Measurements from ENCODE around the gene TEC. TPM values are rescaled to one million over a fixed set of nuclear protein-coding genes. Genes with fewer than 3 reads are reported as not detected.
"Not testable (repeated sequence)": the region's sequence is repeated elsewhere in the genome, so short reads cannot be mapped to it uniquely, and the experiment has no call there.

The TEC gene
- total RNA-seq = 0.53 and 2.8 TPM in 2 replicates

DNA sequence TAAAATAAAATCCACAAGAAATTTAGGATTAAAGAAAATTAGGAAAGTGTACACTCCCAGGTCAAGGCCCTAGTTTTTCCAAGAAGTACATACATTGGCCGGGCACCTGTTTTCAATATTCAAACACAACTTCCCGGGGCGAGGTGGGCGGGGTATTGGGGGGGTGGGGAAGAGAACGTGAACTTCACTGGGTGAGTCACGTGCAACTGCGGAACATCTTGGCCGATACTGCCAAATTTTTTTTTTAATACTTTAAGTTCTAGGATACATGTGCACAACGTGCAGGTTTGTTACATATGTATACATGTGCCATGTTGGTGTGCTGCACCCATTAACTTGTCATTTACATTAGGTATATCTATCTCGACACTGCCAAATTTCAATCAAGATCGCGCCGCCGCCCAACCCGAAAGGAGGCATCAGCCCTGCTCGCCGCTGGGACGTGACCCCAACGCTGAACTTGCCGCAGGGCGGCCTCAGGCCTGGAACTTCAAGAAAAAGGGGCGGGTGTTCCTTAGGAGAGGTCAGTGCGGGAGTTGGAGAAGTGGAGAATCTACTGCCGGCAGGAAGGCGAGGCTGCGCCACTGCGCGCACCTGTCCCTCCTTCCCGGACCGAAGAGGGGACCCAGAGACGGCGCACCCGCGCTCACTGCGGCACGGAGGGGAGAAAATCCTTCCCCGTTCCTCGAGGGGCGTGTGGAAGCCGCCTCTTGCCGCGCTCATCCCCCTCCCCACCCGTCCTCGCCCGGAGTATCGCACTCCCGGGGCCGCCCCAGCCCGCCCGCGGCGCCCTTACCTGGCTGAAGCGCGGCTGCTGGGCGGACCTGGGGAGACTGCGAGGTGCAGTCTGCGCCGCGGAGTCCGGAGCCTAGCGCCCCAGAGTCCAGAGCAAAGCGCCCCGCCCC lies at the start of gene TEC:
TEC (minus strand) TSS at position 883 of the 905 bp plus-strand sequence. CDS start 41,224 bp downstream, outside the sequence.
- FAIRE-seq (no peak), DNase-seq (ENCODE audit: low read depth) (peak; percentile 15)
- Histone ChIP-seq H3K27me3 (ENCODE audit: control insufficient read depth, insufficient read depth, low read length) (no peaks in the 10 kb centered on the region), H3K4me3 (ENCODE audit: low read depth, low read length) (peak within 1 kb of the TSS; percentile 76), H3K36me3 (ENCODE audit: control insufficient read depth, insufficient read depth, low read length) (no peaks in the 10 kb centered on the region)
- TF ChIP-seq, protein P1, sequence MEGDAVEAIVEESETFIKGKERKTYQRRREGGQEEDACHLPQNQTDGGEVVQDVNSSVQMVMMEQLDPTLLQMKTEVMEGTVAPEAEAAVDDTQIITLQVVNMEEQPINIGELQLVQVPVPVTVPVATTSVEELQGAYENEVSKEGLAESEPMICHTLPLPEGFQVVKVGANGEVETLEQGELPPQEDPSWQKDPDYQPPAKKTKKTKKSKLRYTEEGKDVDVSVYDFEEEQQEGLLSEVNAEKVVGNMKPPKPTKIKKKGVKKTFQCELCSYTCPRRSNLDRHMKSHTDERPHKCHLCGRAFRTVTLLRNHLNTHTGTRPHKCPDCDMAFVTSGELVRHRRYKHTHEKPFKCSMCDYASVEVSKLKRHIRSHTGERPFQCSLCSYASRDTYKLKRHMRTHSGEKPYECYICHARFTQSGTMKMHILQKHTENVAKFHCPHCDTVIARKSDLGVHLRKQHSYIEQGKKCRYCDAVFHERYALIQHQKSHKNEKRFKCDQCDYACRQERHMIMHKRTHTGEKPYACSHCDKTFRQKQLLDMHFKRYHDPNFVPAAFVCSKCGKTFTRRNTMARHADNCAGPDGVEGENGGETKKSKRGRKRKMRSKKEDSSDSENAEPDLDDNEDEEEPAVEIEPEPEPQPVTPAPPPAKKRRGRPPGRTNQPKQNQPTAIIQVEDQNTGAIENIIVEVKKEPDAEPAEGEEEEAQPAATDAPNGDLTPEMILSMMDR (IDR thresholded peaks at IDR 0.05; ENCODE audit: insufficient read depth, low read length, severe bottlenecking) = no peak

DNA sequence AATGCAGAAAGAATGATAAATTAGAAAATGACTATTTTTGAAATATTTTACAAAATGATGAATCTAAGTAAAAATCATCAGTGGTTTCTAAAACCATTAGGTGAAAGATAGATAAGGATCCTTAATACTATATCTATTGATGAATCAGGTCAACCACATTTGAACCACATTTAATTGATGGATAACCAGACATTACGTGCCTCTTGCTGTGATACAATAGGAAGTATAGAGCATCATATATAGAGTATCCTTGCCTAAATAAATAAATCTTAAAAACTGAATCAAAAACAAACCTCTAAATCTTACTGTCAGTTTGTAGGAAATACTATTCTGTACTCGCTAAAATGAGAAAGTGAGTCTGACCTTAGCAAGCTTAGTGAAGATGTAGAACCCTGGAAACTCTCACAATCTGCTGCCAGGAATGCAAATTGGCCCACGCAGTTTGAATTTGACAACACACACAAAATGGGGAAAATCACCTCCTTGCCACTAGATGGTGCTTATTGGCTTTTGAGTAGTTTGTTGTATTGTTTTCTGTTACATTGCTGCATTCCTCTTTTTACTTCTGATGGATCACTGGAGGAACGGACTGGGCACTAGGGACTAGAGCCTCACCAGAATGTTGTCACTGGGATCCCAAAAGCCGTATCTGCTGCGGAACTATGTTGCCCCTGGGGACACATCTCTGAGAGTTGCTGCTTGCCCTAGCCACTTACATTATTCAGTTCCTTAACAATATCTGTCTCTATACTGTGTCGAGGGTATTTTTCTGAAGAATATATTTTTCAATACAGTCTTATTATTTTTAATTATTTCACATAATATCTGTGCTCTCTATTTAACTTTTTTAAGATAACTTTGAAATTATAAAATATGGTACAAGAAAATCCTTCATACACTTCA lies 46.3 kb upstream of the TEC start:
- FAIRE-seq = no peak

DNA sequence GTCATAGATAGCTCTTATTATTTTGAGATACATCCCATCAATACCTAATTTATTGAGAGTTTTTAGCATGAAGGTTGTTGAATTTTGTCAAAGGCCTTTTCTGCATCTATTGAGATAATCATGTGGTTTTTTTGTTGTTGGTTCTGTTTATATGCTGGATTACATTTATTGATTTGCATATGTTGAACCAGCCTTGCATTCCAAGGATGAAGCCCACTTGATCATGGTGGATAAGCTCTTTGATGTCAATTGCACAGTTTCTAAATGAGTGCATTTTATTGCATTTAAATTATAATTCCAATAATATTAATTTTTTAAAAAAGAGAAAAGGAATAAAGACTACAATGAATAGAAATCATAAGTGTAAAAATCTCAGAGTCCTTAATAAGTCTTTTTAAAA lies 45.1 kb upstream of the TEC start:
- H3K4me3 ChIP-seq (ENCODE audit: low read depth, low read length); FAIRE-seq; DNase-seq (ENCODE audit: low read depth); H3K27me3 ChIP-seq (ENCODE audit: control insufficient read depth, insufficient read depth, low read length); H3K36me3 ChIP-seq (ENCODE audit: control insufficient read depth, insufficient read depth, low read length): not testable (repeated sequence)

More for the DNA sequence above, 46.3 kb upstream of the TEC start:
- no peaks in the 10 kb centered on the region for H3K36me3 ChIP-seq (ENCODE audit: control insufficient read depth, insufficient read depth, low read length)
- TF ChIP-seq, protein P1 (IDR thresholded peaks at IDR 0.05; ENCODE audit: insufficient read depth, low read length, severe bottlenecking) = peak; percentile 68
- H3K27me3 ChIP-seq (ENCODE audit: control insufficient read depth, insufficient read depth, low read length) = no peaks in the 10 kb centered on the region
- no peak overlapping the region for H3K4me3 ChIP-seq (ENCODE audit: low read depth, low read length)
- peak; percentile 68 for DNase-seq (ENCODE audit: low read depth)

DNA sequence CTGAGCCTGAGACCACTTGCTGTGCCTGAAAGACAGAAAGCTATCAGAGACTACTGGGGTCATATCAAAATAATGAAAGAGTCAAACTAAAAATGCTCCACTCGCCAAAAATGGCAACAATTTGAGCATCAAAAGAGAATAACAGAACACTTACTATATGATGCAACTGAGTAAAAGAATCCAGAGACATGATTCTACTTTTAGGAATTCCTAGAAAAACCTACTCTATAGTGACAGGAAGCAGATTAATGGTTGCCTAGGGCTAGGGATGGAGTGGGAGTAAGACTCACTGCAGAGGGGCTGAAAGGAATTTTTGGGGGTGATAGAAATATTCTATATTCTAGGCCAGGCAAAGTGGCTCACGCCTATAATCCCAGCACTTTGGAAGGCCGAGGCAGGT lies 42.3 kb upstream of the TEC start:
- TF ChIP-seq, protein P1 (IDR thresholded peaks at IDR 0.05; ENCODE audit: insufficient read depth, low read length, severe bottlenecking) = no peak
- no peak for FAIRE-seq
- Histone ChIP-seq H3K27me3 (ENCODE audit: control insufficient read depth, insufficient read depth, low read length) (no peaks in the 10 kb centered on the region), H3K36me3 (ENCODE audit: control insufficient read depth, insufficient read depth, low read length) (no peaks in the 10 kb centered on the region), H3K4me3 (ENCODE audit: low read depth, low read length) (no peak overlapping the region)
- DNase-seq (ENCODE audit: low read depth) = no peak

DNA sequence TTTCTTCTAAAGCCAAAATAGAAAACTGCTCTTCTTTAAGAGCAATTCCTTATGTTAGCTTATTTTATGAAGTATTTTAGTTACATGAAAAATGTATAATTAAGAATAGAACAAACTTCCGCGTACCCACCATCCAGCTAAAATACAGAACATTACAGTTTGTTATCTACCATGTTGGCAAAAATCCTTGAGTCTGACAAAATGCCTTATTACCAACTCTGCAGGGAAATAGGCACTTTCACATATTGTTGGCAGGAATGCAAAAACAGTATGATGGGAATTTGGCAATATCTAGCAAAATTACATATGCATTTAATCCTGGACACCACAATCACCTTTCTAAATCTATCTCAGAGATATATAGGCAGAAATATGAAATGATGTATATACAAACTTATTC lies 39.3 kb upstream of the TEC start:
- H3K27me3 ChIP-seq (ENCODE audit: control insufficient read depth, insufficient read depth, low read length) = no peaks in the 10 kb centered on the region
- TF ChIP-seq, protein P1 (IDR thresholded peaks at IDR 0.05; ENCODE audit: insufficient read depth, low read length, severe bottlenecking) = no peak
- DNase-seq (ENCODE audit: low read depth) (no peak), FAIRE-seq (no peak)
- no peaks in the 10 kb centered on the region for H3K36me3 ChIP-seq (ENCODE audit: control insufficient read depth, insufficient read depth, low read length)
- no peak overlapping the region for H3K4me3 ChIP-seq (ENCODE audit: low read depth, low read length)

DNA sequence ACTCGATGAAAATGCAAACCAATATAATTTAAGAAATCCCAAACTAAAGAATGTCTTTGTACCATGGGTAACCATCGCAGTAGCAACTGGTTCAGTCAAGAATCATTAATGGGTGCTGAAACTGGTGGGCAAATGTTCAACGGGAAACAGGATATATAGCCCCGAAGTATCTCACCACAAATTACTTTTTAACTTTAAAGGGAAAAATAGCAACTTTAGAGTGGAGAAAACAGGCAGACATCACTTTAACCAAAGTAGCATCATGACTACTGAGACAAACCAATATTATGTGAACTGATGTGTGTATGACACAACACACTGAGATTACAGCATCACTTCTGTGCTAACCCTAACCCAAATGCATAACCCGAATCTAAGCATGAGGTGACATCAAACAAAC lies 37.9 kb upstream of the TEC start:
- no peak for DNase-seq (ENCODE audit: low read depth)
- Histone ChIP-seq H3K27me3 (ENCODE audit: control insufficient read depth, insufficient read depth, low read length) (no peaks in the 10 kb centered on the region), H3K4me3 (ENCODE audit: low read depth, low read length) (no peak overlapping the region), H3K36me3 (ENCODE audit: control insufficient read depth, insufficient read depth, low read length) (no peaks in the 10 kb centered on the region)
- TF ChIP-seq, protein P1 (IDR thresholded peaks at IDR 0.05; ENCODE audit: insufficient read depth, low read length, severe bottlenecking) = no peak
- FAIRE-seq = no peak
